PC-9 (cell line): ENCODE results near the gene HABP2.

Source experiments
- CTCF ChIP-seq: fragments of 200-600 bp; sonication (generic); conservative IDR thresholded peaks from 2 replicates; pipeline ENCODE4 v1.6.1; 2017; ENCODE audit warnings: mixed run types, antibody characterized with exemption, mild to moderate bottlenecking, moderate library complexity
- EZH2 ChIP-seq: fragments of 200-600 bp; sonication (generic); IDR thresholded peaks from 2 replicates; pipeline ENCODE4 v1.8.0; 2017; ENCODE audit warnings: antibody characterized with exemption, low read depth

- no peak for TF ChIP-seq EZH2
- TF ChIP-seq CTCF = no peak
Measured at GRCh38 chr10:113604572-113604971, 51.7 kb downstream of the HABP2 start.
